Ascending aorta (tissue), 2 donors: ENCODE data around the gene LTO1. TPM values are rescaled to one million over a fixed set of nuclear protein-coding genes. Genes with fewer than 3 reads are reported as not detected.

Source experiments
- DNase-seq, 2 donors: peaks; one replicate each; pipeline ENCODE4 v3.0.0-alpha.2; 2019; ENCODE audit warnings: low spot score in 2 of 2
- H3K27ac ChIP-seq, 2 donors: fragments of 200-600 bp; sonication (generic); one replicate each; pipeline ENCODE4 v1.5.1; 2016 to 2017; ENCODE audit warnings: mild to moderate bottlenecking in 1 of 2
- H3K27me3 ChIP-seq: fragments of 200-600 bp; sonication (generic); one replicate; pipeline ENCODE4 v1.5.1; 2017
- H3K36me3 ChIP-seq, 2 donors: fragments of 200-600 bp; sonication (generic); one replicate each; pipeline ENCODE4 v1.5.1; 2016
- H3K4me1 ChIP-seq, 2 donors: fragments of 200-600 bp; sonication (generic); one replicate each; pipeline ENCODE4 v1.5.1; 2016 to 2017; ENCODE audit warnings: mild to moderate bottlenecking in 1 of 2
- H3K4me3 ChIP-seq, 2 donors: fragments of 200-600 bp; sonication (generic); one replicate each; pipeline ENCODE4 v1.5.1; 2016 to 2017; ENCODE audit warnings: mild to moderate bottlenecking in 1 of 2
- H3K9me3 ChIP-seq, 2 donors: fragments of 200-600 bp; sonication (generic); one replicate each; pipeline ENCODE4 v1.5.1; 2016
- CTCF ChIP-seq, 3 experiments: fragments of 200-600 bp in 2 of 3; fragments of 450-650 bp in 1 of 3; sonication (generic) in 2 of 3; IDR thresholded peaks; one replicate each; pipeline ENCODE4 v1.5.1; 2016 to 2019; ENCODE audit warnings: antibody characterized with exemption in 3 of 3, mild to moderate bottlenecking in 1 of 3, moderate library complexity in 1 of 3
- intact Hi-C: fragments of 100-400 bp; cut with DNase I; formaldehyde crosslinking; loops from one replicate; pipeline ENCODE4 v1.15.1; 2023
- total RNA-seq: library from RNA; depleted of rRNA; stranded (reverse); fragments of >200 nt; gene quantifications from one replicate; pipeline ENCODE4 v1.1.0, GENCODE V29; 2016

Gene LTO1
- total RNA-seq, 1 donor from 2014 or later, result 10.2 TPM

GRCh38 chr11:69686452-69686851 lies 11.3 kb upstream of the LTO1 start:
- Histone ChIP-seq H3K36me3 (no peaks in the 10 kb centered on the region), H3K4me3 (no peak overlapping the region), H3K27ac (no peak overlapping the region), H3K9me3 (no peaks in the 10 kb centered on the region), H3K27me3 (no peaks in the 10 kb centered on the region), H3K4me1 (peaks cover 0 to 6% of the 10 kb centered on the region in 2 donors)
- DNase-seq, result no peak
- TF ChIP-seq CTCF (IDR thresholded peaks at IDR 0.05), result no peak
- intact Hi-C loops, result loop anchor here (2.0 to 5.0 kb wide), 2 partner anchors 201 to 510 kb away; no protein-coding TSS in a partner anchor

GRCh38 chr11:69685348-69685747 lies 10.2 kb upstream of the LTO1 start:
- Histone ChIP-seq H3K36me3 (no peaks in the 10 kb centered on the region), H3K27me3 (no peaks in the 10 kb centered on the region), H3K27ac (no peak overlapping the region), H3K4me1 (peaks cover 0 to 6% of the 10 kb centered on the region in 2 donors), H3K9me3 (no peaks in the 10 kb centered on the region), H3K4me3 (no peak overlapping the region)
- intact Hi-C loops, result loop anchor here (5.0 kb wide), 1 partner anchor 202 kb away; no protein-coding TSS in a partner anchor
- DNase-seq, result no peak
- TF ChIP-seq CTCF (IDR thresholded peaks at IDR 0.05), result no peak

GRCh38 chr11:69684651-69685050 lies 9.5 kb upstream of the LTO1 start:
- Histone ChIP-seq H3K9me3 (no peaks in the 10 kb centered on the region), H3K4me3 (no peak overlapping the region), H3K27ac (no peak overlapping the region), H3K36me3 (no peaks in the 10 kb centered on the region), H3K27me3 (no peaks in the 10 kb centered on the region), H3K4me1 (peaks cover 0 to 6% of the 10 kb centered on the region in 2 donors)
- TF ChIP-seq CTCF (IDR thresholded peaks at IDR 0.05), result no peak
- no peak for DNase-seq
- intact Hi-C loops, result loop anchor here (5.0 kb wide), 2 partner anchors 203 to 228 kb away; no protein-coding TSS in a partner anchor

- DNase-seq, result no peak
- H3K9me3 ChIP-seq, result no peaks in the 10 kb centered on the region
- no peak overlapping the region for H3K4me3 ChIP-seq
- H3K4me1 ChIP-seq, result peaks cover 0 to 6% of the 10 kb centered on the region in 2 donors
- H3K27me3 ChIP-seq, result no peaks in the 10 kb centered on the region
- H3K27ac ChIP-seq, result no peak overlapping the region
- H3K36me3 ChIP-seq, result no peaks in the 10 kb centered on the region
- no peak for TF ChIP-seq CTCF (IDR thresholded peaks at IDR 0.05)
- intact Hi-C loops, result loop anchor here (5.0 kb wide), 1 partner anchor 228 kb away; no protein-coding TSS in a partner anchor
Observed at GRCh38 chr11:69683764-69684333, 8.7 kb upstream of the LTO1 start.

- Histone ChIP-seq H3K36me3 (no peaks in the 10 kb centered on the region), H3K4me3 (no peak overlapping the region), H3K27ac (no peak overlapping the region), H3K9me3 (no peaks in the 10 kb centered on the region), H3K27me3 (no peaks in the 10 kb centered on the region), H3K4me1 (peaks cover 0 to 6% of the 10 kb centered on the region in 2 donors)
- TF ChIP-seq CTCF (IDR thresholded peaks at IDR 0.05), result no peak
- intact Hi-C loops, result loop anchor here (5.0 kb wide), 1 partner anchor 229 kb away; no protein-coding TSS in a partner anchor
- no peak for DNase-seq
Observed at GRCh38 chr11:69682681-69683326, 7.7 kb upstream of the LTO1 start.
